ENCODE data around the gene SPACA9. TPM values are rescaled to one million over a fixed set of nuclear protein-coding genes. Genes with fewer than 3 reads are reported as not detected.

SPACA9 gene
- total RNA-seq, 1 donor from 2014 or later: 1.2 TPM

GRCh38 chr9:132901858-132902831, 23.4 kb downstream of the SPACA9 start:
- Mint-ChIP-seq H3K27ac (no peak overlapping the region), H3K4me3 (no peak overlapping the region), H3K36me3 (ENCODE audit: low read depth) (peaks cover 85% of the 10 kb centered on the region), H3K9me3 (no peaks in the 10 kb centered on the region), H3K4me1 (peaks cover 5% of the 10 kb centered on the region), H3K27me3 (no peaks in the 10 kb centered on the region)
- intact Hi-C loops (cut with micrococcal nuclease): loop anchor here (1.0 to 5.0 kb wide), 6 partner anchors 13 to 490 kb away; partner anchors contain the start of genes CFAP77 and GTF3C4
- peak; percentile 57 for DNase-seq
- TF ChIP-seq CTCF (IDR thresholded peaks at IDR 0.05): peak; percentile 54
- ChIA-PET CTCF (interaction anchor here (0.6 to 3.2 kb wide), 21 partner anchors 9 to 488 kb away, joined by 3 to 37 read pairs (median 5); partner anchors contain the start of genes DDX31, GTF3C4 and SPACA9), POLR2A (interaction anchor here (0.5 to 1.2 kb wide), 6 partner anchors 12 to 54 kb away, joined by 3 to 12 read pairs (median 3); partner anchors contain the start of gene TSC1)
- peak; percentile 98 for ATAC-seq (ENCODE audit: low read depth)

- intact Hi-C loops (cut with micrococcal nuclease): loop anchor here (2.0 to 5.0 kb wide), 3 partner anchors 15 to 492 kb away; partner anchors contain the start of gene CFAP77
- no peaks in the 10 kb centered on the region for H3K9me3 Mint-ChIP-seq
- H3K27me3 Mint-ChIP-seq: no peaks in the 10 kb centered on the region
- no peak overlapping the region for H3K4me3 Mint-ChIP-seq
- peaks cover 76% of the 10 kb centered on the region for H3K36me3 Mint-ChIP-seq (ENCODE audit: low read depth)
- peaks cover 5% of the 10 kb centered on the region for H3K4me1 Mint-ChIP-seq
- H3K27ac Mint-ChIP-seq: no peak overlapping the region
- DNase-seq: no peak
- ChIA-PET CTCF (interaction anchor here (0.9 to 1.3 kb wide), 3 partner anchors 18 to 118 kb away, joined by 3 to 5 read pairs (median 4); no protein-coding TSS in a partner anchor), POLR2A (no interaction called here)
- ATAC-seq (ENCODE audit: low read depth): no peak
- no peak for TF ChIP-seq CTCF (IDR thresholded peaks at IDR 0.05)
Measured at GRCh38 chr9:132903574-132904492, 25.1 kb downstream of the SPACA9 start.

GRCh38 chr9:132905726-132906125, 27.0 kb downstream of the SPACA9 start:
- Mint-ChIP-seq H3K4me3 (no peak overlapping the region), H3K36me3 (ENCODE audit: low read depth) (peaks cover 76% of the 10 kb centered on the region), H3K4me1 (peaks cover 5% of the 10 kb centered on the region), H3K27me3 (no peaks in the 10 kb centered on the region), H3K9me3 (no peaks in the 10 kb centered on the region), H3K27ac (no peak overlapping the region)
- ATAC-seq (ENCODE audit: low read depth): no peak
- ChIA-PET POLR2A (no interaction called here), CTCF (interaction anchor here (1.5 kb wide), 1 partner anchor 11 kb away, joined by 3 read pairs; no protein-coding TSS in a partner anchor)
- no peak for DNase-seq
- TF ChIP-seq CTCF (IDR thresholded peaks at IDR 0.05): no peak
- intact Hi-C loops (cut with micrococcal nuclease): no loop called here

GRCh38 chr9:132908635-132909034, 29.9 kb downstream of the SPACA9 start:
- intact Hi-C loops (cut with micrococcal nuclease): no loop called here
- no peaks in the 10 kb centered on the region for H3K27me3 Mint-ChIP-seq
- no peak for TF ChIP-seq CTCF (IDR thresholded peaks at IDR 0.05)
- ATAC-seq (ENCODE audit: low read depth) (no peak), DNase-seq (no peak)
- ChIA-PET POLR2A (no interaction called here), CTCF (no interaction called here)
- H3K4me1 Mint-ChIP-seq: no peaks in the 10 kb centered on the region
- no peak overlapping the region for H3K27ac Mint-ChIP-seq
- H3K36me3 Mint-ChIP-seq (ENCODE audit: low read depth): peaks cover 73% of the 10 kb centered on the region
- no peak overlapping the region for H3K4me3 Mint-ChIP-seq
- H3K9me3 Mint-ChIP-seq: no peaks in the 10 kb centered on the region

Measured in activated B cell treated with CpG ODN at 0.5 μM for 24 hours (primary cell).